Left ventricle myocardium inferior (tissue), 1 donor: ENCODE data around the gene FAM174B. TPM values are rescaled to one million over a fixed set of nuclear protein-coding genes. Genes with fewer than 3 reads are reported as not detected.

Experiments used
- DNase-seq: peaks from one replicate; pipeline ENCODE4 v3.0.0-alpha.2; 2020
- H3K27ac ChIP-seq: fragments of 200-600 bp; replicated peaks from 2 replicates; pipeline ENCODE4 v1.8.0; 2021
- H3K27me3 ChIP-seq: fragments of 200-600 bp; 2 replicates; pipeline ENCODE4 v1.8.0; 2021; ENCODE audit warnings: low read depth
- H3K36me3 ChIP-seq: fragments of 200-600 bp; 2 replicates; pipeline ENCODE4 v1.8.0; 2021
- H3K4me1 ChIP-seq: fragments of 200-600 bp; 2 replicates; pipeline ENCODE4 v1.8.0; 2021
- H3K4me3 ChIP-seq: fragments of 200-600 bp; 2 replicates; pipeline ENCODE4 v1.8.0; 2021; ENCODE audit warnings: mild to moderate bottlenecking, moderate library complexity
- H3K9me3 ChIP-seq: fragments of 200-600 bp; replicated peaks from 2 replicates; pipeline ENCODE4 v1.8.0; 2021
- intact Hi-C: fragments of 100-400 bp; cut with micrococcal nuclease; formaldehyde crosslinking; loops from one replicate; pipeline ENCODE4 v1.11.0; 2022
- total RNA-seq: library from RNA; stranded (reverse); fragmentation: NEBNext Ultra II Directional; extraction: Animal tissue kit (Norgen Biotek cat#: 25700); gene quantifications from one replicate; pipeline ENCODE4 v1.2.1, GENCODE V29; 2021
- TF ChIP-seq, protein P1 (sequence below): fragments of 200-600 bp; IDR thresholded peaks from 2 replicates; pipeline ENCODE4 v1.8.0; 2021; ENCODE audit warnings: antibody characterized with exemption, mild to moderate bottlenecking, borderline replicate concordance
- donor health status: DM: no; HTN: yes; CAD: no; lungs with severe emphysema.

Gene FAM174B
- total RNA-seq, 1 donor from 2014 or later = 17.1 TPM

- no peaks in the 10 kb centered on the region for H3K27me3 ChIP-seq
- TF ChIP-seq, protein P1, sequence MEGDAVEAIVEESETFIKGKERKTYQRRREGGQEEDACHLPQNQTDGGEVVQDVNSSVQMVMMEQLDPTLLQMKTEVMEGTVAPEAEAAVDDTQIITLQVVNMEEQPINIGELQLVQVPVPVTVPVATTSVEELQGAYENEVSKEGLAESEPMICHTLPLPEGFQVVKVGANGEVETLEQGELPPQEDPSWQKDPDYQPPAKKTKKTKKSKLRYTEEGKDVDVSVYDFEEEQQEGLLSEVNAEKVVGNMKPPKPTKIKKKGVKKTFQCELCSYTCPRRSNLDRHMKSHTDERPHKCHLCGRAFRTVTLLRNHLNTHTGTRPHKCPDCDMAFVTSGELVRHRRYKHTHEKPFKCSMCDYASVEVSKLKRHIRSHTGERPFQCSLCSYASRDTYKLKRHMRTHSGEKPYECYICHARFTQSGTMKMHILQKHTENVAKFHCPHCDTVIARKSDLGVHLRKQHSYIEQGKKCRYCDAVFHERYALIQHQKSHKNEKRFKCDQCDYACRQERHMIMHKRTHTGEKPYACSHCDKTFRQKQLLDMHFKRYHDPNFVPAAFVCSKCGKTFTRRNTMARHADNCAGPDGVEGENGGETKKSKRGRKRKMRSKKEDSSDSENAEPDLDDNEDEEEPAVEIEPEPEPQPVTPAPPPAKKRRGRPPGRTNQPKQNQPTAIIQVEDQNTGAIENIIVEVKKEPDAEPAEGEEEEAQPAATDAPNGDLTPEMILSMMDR = no peak
- H3K36me3 ChIP-seq = peaks cover 6% of the 10 kb centered on the region
- DNase-seq = no peak
- peaks cover 52% of the 10 kb centered on the region for H3K4me1 ChIP-seq
- no peak overlapping the region for H3K4me3 ChIP-seq
- H3K9me3 ChIP-seq = no peaks in the 10 kb centered on the region
- intact Hi-C loops = no loop called here
- peak overlapping the region; percentile 81 for H3K27ac ChIP-seq
Measured at GRCh38 chr15:92623435-92623834, 32.1 kb downstream of the FAM174B start.

- no peak for DNase-seq
- Histone ChIP-seq H3K36me3 (peaks cover 4% of the 10 kb centered on the region), H3K4me3 (no peak overlapping the region), H3K4me1 (peaks cover 66% of the 10 kb centered on the region), H3K27ac (no peak overlapping the region), H3K9me3 (no peaks in the 10 kb centered on the region), H3K27me3 (no peaks in the 10 kb centered on the region)
- intact Hi-C loops = no loop called here
- TF ChIP-seq, protein P1 = no peak
Measured at GRCh38 chr15:92621972-92622533, 33.5 kb downstream of the FAM174B start.

DNA sequence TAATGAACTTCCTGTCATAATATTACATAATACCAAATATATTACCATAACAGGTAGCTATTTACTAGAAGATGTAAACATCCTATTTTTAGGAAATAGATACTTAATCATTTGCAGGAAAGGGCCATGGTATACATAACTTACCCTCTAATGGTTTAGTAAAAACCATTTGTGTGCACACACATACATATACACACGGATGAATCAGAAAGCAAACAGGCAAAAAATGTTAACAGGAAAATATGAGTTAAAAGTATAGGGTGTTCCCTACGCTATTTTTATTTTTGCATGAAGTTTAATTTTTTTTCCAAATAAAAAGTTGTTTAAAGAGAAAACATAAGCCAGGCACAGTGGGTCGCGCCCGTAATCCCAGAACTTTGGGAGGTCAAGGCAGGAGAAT lies 34.6 kb downstream of the FAM174B start:
- no peaks in the 10 kb centered on the region for H3K9me3 ChIP-seq
- no peaks in the 10 kb centered on the region for H3K36me3 ChIP-seq
- no peak overlapping the region for H3K27ac ChIP-seq
- DNase-seq = no peak
- no peak overlapping the region for H3K4me3 ChIP-seq
- H3K27me3 ChIP-seq = no peaks in the 10 kb centered on the region
- intact Hi-C loops = no loop called here
- TF ChIP-seq, protein P1 = no peak
- peaks cover 72% of the 10 kb centered on the region for H3K4me1 ChIP-seq

GRCh38 chr15:92619145-92620101 lies 36.2 kb downstream of the FAM174B start:
- Histone ChIP-seq H3K27ac (peak overlapping the region; percentile 79), H3K4me3 (no peak overlapping the region), H3K27me3 (no peaks in the 10 kb centered on the region), H3K4me1 (peaks cover 57% of the 10 kb centered on the region), H3K36me3 (no peaks in the 10 kb centered on the region), H3K9me3 (no peaks in the 10 kb centered on the region)
- TF ChIP-seq, protein P1 = no peak
- intact Hi-C loops = no loop called here
- DNase-seq = no peak

DNA sequence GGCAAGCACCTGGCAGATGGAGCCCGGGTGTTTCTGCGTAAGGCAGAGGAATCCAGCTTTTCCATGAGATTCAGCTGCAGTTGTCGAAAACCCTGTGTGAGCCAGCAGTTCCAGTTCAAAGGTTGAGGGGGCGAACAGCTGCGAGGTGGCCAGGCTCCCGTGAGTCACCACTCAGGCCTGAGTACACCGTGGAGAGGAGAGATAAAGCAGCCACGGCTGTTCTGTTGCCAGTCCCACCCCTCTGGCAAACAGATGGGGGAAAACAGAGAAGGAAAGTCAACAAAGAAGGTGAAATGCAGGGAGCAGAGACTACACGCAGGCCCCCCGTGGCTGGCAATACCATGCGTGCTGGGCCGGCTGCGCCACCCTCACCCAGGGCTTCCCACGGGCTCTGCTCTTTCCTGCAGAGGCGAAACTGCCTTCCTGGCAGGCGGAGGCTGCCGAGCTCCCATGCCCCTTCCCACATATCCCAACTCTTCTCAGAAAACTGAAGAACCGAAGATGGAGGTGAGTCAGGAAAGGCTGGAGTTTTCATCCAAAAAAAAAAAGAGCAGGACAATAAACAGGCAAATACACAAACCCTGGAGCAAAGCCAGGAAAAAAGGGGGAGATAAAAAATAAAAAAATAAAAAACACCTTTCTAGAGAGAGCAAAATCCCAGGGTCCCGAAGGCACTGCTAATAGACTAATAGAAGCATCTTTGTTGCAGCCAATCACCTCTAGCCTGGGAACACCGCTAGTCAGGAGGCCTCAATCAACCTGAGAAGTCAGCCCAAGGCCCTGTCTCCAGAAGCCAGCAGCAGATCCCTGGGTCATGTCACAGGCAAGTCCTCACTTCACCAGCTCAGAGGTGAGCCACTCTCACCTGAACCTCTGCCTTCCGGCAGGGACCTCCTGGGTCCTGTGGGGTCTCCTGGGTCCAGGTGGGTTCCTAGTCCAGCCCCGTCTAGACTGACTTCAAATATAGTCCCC lies 37.7 kb downstream of the FAM174B start:
- Histone ChIP-seq H3K4me1 (peaks cover 42% of the 10 kb centered on the region), H3K4me3 (peak overlapping the region; percentile 2), H3K27ac (peak overlapping the region; percentile 79), H3K36me3 (no peaks in the 10 kb centered on the region), H3K27me3 (no peaks in the 10 kb centered on the region), H3K9me3 (no peaks in the 10 kb centered on the region)
- intact Hi-C loops = no loop called here
- TF ChIP-seq, protein P1 = no peak
- DNase-seq = peak; percentile 74
